NCI-H2196 (cell line): Measurements from ENCODE around the gene SOX8.

Experiments
- DNase-seq: peaks from one replicate; lab custom pipeline; 2025; ENCODE audit not compliant: unreplicated experiment; lab: John Stamatoyannopoulos, UW

SOX8 gene

DNA sequence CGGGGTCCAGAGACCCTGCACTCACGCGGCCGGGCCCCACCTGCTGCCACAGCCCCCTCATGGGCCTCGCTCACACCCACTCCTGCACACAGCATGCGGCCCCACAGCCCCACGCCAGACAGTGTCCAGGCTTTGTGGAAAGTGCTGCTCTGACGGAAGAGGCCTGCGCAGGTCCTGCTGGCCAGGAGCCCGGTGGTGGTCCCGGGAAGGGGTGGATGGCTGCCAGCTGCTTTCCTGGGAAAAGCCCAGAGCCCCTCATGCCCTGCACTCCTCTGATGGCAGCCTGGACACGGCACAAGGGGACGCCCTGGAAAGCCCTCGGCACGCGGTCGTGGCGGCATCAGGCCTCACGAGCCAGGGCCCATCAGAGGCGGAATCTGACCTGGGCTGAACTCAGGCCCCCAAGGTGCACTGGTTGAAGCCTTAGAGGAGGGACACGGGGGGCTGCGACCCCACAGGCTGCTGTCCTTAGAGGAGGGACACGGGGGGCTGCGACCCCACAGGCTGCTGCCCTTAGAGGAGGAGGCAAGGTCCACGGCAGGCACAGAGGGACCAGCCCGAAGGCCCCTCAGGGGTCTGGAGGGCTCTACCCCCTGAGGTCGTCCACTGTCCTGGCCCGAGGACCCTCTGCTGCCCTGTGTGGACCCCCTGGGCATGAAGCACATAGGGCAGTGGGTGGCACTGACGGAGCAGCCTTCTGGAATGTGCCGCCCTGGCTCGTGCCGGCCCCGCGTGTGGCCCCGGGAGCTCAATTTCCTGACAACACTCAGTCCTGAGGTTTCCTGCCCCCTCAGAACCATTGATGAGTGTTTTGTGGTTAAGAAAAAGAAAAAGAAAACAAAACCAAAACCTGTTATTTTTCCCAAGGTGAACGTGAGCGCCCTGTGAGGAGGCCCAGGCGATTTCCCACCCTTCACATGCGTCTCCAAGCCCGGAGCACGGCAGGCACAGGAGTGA is 22.1 kb downstream of the SOX8 start:
- DNase-seq, result no peak

- DNase-seq, result no peak
Observed at GRCh38 chr16:1005286-1005685, 23.7 kb downstream of the SOX8 start.

DNA sequence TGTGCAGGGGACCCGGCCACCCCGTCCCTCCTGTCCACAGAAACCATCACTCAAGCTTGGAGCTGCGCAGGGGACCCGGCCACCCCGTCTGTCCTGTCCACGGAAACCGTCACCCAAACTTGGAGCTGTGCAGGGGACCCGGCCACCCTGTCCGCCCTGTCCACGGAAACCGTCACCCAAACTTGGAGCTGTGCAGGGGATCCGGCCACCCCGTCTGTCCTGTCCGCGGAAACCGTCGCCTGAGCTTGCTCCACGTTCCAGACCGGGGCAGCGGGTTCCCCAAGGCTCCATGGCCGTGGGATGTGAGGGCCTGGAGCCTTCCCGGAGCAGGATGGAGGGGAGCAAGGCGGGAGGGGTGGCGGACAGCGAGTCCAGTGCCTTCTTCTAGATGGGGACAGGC is 25.2 kb downstream of the SOX8 start:
- DNase-seq, result no peak

DNA sequence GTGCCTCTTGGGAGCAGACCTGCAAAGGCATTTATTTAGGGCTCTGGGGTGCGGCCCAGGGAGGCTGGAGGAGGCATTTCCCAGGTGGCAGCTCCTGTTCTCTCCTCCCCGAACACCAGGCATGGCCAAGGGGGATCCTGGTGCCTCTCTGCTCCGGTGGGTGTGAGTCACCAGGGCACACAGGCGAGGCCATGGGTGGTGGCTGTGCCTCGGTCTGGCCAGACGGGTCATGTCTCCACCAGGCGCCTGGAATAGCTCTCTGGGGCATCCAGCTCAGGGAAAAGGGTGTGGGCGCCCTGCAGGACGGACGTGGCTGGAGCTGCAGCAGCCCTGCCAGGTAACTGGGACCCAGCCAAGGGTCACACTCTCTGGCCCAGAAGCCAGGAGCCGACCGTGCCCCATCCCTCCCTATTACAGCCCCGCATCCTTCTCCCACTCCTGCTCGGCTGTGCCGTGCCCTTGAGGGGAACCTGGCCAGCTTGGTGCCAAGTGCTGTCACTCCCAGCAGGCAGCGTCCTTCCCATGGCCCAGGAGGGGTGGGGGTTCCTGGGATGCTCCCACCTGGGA is 25.8 kb downstream of the SOX8 start:
- DNase-seq, result no peak

DNA sequence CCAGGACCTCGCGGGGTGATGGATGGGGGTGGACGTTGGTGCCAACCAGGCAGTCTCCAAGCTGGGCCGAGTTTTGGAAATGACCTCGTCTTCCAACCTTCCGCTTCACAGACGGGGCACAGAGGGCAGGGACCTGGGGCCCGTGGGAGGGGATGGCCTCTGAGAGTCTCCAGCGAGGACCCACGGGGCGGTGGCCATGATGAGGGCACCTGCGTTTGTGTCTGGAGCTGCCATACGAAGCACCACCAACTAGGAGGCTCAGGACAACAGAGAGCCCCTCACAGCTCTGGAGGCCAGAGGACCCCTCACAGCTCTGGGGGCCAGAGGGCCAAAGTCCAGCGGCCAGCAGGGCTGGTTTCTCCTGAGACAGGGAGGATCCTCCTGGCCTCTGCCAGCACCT is 26.5 kb downstream of the SOX8 start:
- no peak for DNase-seq

- DNase-seq, result no peak
Observed at GRCh38 chr16:1009358-1010150, 28.0 kb downstream of the SOX8 start.

GRCh38 chr16:1010251-1010650 is 28.7 kb downstream of the SOX8 start:
- no peak for DNase-seq

DNA sequence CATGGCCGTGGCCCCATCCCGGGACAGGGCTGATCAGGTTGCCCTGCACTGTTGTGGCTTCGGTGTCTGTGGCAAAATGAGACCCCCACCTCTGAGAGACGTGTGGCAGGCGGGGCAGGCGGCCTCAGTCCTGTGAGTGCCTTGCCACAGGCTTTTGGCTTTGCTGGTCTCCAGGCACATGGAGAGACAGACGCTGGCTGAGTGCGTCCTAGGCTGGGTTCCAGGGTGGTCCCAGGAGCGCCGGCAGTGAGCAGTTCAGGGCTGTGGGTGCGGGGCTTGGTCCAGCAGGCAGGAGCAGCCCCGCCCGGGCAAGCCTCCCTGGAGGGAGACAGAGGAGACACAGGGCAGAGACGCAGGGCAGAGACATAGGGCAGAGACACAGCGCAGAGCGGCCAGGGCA is 29.2 kb downstream of the SOX8 start:
- no peak for DNase-seq

- no peak for DNase-seq
Observed at GRCh38 chr16:1011316-1012082, 29.9 kb downstream of the SOX8 start.

- no peak for DNase-seq
Observed at GRCh38 chr16:1012135-1012534, 30.6 kb downstream of the SOX8 start.

GRCh38 chr16:1012722-1013592 is 31.4 kb downstream of the SOX8 start:
- DNase-seq, result no peak

- DNase-seq, result no peak
Observed at GRCh38 chr16:1013593-1013900, 32.0 kb downstream of the SOX8 start.

DNA sequence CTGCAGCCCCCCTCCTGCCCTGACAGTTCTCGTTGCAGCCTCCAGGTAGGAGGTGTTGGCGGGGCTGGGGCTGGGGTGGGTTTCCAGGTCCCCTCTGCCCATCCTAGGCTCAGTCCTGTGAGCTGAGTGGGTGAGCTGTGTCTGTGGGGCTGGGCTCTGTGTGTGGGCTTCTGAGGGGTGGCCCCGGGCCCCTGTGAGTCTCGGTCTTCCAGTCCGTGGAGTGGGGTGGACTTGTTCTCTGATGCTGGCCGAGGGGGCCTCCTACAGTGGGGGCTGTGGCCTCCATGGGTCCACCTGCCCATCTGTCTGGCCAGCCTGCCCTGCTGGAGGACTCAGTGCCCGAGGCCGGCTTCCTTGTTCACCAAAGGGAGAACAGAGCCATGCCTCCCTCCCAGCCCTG is 32.7 kb downstream of the SOX8 start:
- no peak for DNase-seq

- no peak for DNase-seq
Observed at GRCh38 chr16:1014771-1015495, 33.4 kb downstream of the SOX8 start.

GRCh38 chr16:1018447-1019198 is 37.1 kb downstream of the SOX8 start:
- no peak for DNase-seq

GRCh38 chr16:1019231-1020090 is 37.9 kb downstream of the SOX8 start:
- DNase-seq, result peak; percentile 22

DNA sequence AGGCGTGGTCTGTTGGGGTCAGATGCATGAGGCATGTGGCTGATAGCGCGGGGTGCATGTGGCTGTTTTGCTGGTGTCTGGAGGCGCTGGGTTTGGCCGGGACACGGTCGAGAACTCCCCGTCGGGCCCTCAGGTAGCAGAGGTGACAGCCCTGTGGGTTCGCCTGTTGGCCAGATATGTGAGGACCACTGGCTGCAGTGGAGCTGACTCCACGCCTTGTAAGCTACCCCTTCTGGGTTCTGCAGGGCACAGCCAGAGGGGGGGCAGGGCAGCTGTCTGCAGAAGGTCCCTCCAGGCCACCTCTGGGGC is 38.5 kb downstream of the SOX8 start:
- DNase-seq, result no peak

DNA sequence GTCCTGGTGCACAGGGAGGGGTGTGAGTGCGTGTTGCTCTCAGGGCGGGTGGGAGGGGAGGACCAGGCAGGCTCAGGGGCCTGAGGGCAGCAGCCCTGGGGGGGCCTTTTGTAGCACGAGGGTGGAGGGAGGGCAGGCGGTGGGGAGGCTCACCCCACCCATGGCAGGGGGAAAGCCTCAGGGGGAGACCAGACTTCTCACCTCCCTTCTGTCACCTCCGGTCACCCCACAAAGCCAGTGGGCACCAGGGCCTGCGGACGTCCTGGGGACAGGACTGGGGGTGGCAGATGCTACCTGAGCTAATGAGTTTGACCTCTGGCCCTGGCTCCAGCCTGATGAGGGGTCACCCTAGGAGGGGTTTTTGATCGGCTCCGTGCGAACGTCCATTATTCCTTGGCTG is 39.0 kb downstream of the SOX8 start:
- DNase-seq, result no peak
